GM18873 (cell line): Measurements from ENCODE around the gene SCT.

Experiments
- ATAC-seq: cut with Tn5 transposase; IDR thresholded peaks from one replicate; pipeline ENCODE4 v1.9.1; 2021; ENCODE audit warnings: mild to moderate bottlenecking, moderate library complexity, moderate number of reproducible peaks; ENCODE audit not compliant: unreplicated experiment, low FRiP score

Gene SCT

DNA sequence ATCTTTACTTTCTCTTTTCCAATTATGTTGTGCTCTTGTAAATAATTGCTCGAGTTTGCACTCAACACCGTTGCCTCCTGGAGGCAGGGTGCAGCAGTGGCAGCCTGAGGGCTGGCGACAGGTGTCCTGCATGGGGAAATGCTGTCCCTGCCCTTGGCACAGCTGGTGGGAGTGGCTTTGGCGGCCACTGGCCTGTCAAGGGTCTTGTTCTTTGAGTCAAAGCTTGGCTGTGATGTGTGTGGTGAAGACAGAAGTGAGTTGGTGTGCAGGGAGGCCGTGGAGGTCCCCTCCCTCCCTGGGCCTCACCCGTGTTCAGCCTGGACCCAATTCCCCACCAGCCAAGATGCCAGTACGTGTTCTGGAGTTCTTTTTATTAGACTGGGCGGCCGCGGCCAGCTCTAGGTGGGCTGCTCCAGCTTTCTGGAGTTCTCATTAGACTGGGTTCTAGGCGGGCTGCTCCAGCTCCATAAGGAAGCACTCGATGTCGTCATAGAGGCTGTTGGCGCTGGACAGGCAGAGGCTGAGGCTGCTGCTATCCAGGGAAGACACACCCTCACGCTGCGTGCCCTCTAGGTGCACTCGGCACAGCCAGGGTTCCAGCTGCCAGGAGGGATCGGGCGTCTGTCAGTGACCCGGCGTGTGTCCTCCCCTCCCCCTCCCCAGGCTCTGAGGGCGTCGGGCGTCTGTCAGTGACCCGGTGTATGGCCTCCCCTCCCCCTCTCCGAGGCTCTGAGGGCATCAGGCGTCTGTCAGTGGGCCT, 14.6 kb downstream of the SCT start:
- ATAC-seq: no peak

DNA sequence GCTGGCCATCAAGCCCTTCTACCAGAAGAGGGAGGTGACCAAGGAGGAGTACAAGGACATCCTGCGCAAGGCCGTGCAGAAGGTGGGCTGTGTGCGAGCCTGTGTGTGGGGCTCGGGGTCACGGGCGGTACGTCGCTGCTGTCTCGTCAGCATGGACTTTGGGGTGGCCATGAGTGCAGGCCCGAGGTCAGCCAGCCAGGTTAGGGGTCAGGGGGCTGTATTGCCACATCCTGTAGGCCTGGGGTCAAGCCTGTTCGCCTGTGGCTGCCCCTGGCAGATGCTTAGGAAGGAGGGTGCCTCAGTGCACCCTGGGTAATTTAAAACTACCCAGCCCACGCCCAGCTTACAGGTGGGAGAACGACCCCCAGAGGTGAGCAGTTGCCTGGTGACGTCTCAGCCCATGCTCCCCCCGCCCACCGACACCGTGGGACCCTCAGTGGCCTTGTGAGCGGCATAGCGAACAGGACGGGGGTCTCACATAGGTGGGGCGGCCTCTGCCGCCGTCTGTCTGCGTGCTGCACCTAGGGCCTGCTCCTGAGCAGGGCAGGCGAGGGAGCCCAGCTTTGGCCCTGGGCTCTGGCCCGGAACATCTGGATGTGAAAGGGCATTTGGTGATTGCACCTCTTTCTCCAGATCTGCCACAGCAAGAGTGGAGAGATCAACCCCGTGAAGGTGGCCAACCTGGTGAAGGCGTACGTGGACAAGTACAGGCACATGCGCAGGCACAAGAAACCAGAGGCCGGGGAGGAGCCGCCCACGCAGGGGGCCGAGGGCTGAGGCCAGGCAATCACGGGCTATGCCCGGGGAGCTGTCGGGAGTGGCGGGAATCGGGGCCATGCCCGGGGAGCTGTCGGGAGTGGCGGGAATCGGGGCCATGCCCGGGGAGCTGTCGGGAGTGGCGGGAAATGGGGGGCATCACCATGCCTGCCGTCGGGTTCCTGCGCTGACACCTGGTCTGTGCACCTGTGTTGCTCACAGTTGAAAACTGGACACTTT, 15.7 kb downstream of the SCT start:
- no peak for ATAC-seq

DNA sequence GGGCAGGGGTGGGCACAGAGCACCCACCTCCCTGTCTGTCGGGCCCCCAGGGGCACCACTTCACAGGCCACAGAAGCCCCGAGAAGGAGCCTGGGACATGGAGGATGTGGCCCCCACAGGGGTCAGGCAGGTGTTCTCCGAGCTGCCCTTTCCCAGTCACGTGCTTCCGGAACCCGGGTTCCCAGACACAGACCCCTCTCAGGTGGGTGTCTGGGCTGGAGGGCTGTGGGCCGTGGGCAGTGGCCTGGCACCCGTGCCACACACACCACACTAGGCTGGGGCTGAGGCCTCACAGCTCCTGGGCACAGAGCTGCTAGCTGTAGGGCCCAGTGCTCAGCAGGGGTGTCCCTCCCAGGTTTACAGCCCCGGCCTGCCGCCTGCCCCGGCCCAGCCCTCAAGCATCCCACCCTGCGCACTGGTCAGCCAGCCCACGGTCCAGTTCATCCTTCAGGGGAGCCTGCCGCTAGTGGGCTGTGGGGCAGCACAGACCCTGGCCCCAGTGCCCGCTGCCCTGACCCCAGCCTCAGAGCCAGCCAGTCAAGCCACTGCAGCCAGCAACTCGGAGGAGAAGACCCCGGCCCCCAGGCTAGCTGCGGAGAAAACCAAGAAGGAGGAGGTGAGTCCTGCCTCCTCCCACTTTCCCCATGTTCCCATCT, 16.7 kb downstream of the SCT start:
- no peak for ATAC-seq

DNA sequence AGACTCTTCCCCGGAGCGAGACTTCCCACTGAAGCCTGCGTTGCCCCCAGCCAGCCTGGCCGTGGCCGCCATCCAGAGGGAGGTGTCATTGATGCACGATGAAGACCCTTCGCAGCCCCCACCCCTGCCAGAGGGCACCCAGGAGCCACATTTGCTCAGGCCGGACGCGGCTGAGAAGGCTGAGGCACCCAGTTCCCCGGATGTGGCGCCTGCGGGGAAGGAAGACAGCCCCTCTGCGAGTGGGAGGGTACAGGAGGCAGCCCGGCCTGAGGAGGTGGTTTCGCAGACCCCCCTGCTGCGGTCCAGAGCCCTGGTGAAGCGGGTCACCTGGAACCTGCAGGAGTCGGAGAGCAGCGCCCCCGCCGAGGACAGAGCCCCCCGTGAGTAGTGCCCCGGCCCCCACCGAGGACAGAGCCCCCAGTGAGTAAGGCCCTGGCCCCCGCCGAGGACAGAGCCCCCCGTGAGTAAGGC, 17.6 kb downstream of the SCT start:
- no peak for ATAC-seq

DNA sequence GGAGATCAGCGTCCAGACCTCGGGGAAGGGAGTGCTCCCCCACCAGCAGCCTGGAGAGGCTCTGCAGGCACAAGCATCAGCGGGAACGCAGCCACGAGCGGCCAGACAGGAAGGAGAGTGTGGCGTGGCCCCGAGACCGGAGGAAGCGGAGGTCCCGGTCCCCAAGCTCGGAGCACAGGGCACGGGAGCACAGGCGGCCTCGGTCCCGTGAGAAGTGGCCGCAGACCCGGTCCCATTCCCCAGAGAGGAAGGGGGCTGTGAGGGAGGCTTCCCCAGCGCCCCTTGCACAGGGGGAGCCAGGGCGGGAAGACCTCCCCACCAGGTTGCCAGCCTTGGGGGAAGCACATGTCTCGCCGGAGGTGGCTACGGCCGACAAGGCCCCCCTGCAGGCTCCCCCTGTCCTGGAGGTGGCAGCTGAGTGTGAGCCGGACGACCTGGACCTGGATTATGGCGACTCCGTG, 18.2 kb downstream of the SCT start:
- ATAC-seq: no peak

DNA sequence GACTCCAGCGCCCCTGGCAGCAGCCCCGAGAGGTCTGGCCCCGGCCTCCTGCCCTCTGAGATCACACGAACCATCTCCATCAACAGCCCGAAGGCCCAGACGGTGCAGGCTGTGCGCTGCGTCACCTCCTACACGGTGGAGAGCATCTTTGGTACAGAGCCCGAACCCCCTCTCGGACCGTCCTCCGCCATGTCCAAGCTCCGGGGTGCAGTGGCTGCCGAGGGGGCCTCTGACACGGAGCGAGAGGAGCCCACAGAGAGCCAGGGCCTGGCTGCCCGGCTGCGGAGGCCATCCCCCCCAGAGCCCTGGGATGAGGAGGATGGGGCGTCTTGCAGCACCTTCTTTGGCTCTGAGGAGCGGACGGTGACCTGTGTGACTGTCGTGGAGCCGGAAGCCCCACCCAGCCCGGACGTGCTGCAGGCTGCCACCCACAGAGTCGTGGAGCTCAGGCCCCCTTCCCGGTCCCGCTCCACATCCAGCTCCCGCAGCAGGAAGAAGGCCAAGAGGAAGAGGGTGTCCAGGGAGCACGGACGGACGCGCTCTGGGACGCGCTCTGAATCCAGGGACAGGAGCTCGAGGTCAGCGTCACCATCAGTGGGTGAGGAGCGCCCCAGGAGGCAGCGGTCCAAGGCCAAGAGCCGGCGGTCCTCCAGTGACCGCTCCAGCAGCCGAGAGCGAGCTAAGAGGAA, 18.9 kb downstream of the SCT start:
- ATAC-seq: no peak

DNA sequence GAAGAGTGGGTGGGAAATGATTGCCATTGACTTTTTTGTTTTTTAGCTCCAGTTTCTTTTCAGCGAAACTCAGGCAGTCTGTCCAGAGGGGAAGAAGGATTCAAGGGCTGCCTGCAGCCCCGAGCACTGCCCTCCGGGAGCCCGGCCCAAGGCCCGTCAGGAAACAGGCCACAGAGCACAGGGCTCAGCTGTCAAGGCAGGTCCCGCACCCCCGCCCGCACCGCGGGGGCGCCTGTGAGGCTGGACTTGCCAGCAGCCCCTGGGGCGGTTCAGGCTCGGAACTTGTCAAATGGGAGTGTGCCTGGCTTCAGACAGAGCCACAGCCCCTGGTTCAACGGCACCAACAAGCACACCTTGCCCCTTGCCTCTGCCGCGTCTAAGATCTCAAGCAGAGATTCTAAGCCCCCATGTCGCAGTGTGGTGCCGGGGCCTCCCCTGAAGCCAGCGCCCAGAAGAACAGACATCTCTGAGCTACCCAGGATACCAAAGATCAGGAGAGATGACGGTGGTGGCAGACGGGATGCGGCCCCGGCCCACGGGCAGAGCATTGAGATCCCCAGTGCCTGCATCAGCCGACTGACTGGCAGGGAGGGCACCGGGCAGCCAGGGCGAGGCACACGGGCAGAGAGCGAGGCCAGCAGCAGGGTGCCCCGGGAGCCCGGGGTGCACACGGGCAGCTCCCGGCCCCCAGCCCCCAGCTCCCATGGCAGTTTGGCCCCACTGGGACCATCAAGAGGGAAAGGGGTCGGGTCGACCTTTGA, 19.8 kb downstream of the SCT start:
- no peak for ATAC-seq

DNA sequence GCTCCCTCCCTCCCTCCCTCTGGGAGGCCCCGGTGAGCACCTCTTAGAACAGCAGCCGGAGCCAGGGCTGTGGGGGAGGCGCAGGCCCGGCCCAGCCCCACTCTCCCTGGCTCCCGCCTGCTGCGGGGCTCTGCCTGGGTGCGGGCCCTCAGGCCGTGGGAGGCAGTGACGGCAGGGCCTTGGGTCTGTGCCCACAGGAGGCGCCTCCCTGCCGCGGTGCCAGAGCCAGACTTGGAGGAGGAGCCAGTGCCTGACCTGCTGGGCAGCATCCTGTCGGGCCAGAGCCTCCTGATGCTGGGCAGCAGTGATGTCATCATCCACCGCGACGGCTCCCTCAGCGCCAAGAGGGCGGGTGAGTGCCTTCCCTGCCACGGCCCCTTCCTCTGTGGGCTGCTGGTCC, 20.7 kb downstream of the SCT start:
- no peak for ATAC-seq

DNA sequence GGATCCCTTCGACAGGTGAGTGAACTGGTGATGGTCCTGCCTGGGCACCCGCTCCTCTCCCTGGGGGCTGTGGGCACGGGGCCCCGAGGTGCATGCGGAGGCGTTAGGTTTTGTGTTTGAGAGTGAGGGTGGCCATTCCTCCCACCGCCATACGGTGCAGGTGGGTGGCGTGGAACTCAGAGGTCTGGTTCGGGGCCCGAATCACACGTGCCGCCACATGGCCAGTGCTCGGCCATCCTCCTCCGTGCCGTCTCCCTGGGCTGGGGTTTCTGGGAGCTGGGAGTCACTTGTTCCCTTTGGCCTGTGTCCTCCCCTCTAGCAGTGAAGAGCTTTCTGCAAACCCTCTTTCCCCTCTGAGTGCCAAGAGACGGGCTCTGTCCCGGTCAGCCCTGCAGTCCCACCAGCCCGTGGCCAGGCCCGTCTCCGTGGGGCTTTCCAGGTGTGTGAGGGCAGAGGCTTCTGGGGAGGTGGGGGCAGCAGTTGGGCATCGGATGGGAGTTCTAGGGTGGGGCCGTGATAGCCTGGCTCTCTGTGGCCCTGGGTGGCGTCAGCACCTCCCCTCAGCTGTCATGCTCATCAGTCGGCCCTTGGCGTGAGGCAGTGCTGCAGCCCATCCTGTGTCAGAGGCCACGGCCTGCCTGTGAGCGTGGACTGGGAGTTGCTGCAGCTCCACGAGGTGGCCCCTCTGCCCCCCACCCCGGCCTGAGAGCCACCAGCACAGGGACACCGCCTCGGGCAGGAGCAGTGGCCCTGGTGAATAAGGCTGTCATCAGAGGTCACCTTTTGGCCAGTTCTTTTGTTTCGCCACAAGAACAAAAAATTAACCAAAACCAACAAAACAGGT, 21.5 kb downstream of the SCT start:
- ATAC-seq: no peak

DNA sequence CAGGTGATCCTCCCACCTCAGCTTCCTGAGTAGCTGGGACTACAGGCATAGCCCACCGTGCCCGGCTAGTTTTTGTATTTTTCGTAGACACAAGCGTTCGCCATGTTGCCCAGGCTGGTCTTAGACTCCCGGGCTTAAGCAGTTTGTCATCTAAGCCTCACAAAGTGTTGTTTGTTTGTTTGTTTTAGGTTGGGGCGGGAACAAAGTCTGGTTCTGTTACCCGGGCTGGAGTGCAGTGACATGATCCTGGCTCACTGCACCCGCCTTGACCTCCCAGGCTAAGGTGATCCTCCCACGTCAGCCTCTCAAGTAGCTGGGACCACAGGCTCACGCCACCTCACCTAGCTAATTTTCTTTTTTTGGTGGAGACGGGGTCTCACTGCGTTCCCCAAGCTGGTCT, 23.8 kb downstream of the SCT start:
- ATAC-seq: no peak

DNA sequence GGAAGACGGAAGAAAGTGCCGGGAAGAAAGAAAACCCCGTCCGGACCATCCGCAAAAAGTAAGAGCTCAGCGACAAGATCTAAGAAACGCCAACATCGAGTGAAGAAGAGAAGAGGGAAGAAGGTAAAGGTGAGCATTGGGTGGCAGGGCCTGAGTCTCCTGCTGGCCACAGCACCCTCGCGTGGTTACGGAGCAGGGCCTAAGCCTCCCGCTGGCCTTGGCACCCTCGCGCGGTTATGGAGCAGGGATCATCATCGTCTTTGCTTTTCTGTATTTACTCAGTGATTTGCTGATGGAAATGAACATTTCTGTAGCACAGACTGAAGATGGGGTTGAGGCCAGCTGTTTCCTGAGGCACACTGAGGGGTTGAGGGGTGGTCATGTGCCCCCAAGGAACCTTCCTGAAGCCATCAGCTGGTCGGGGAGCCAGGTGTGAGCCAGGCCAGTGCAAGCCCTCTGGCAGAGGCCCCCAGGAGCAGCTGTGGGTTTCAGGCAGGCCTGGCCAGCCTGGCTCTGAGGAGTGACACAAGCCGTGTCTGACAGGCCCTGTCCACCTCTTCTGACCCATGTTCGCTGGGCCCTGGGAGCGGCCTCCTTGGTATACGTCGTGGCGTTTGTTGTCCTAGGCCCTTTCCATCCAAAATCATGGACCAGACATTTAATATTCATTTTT, 25.3 kb downstream of the SCT start:
- ATAC-seq: no peak

DNA sequence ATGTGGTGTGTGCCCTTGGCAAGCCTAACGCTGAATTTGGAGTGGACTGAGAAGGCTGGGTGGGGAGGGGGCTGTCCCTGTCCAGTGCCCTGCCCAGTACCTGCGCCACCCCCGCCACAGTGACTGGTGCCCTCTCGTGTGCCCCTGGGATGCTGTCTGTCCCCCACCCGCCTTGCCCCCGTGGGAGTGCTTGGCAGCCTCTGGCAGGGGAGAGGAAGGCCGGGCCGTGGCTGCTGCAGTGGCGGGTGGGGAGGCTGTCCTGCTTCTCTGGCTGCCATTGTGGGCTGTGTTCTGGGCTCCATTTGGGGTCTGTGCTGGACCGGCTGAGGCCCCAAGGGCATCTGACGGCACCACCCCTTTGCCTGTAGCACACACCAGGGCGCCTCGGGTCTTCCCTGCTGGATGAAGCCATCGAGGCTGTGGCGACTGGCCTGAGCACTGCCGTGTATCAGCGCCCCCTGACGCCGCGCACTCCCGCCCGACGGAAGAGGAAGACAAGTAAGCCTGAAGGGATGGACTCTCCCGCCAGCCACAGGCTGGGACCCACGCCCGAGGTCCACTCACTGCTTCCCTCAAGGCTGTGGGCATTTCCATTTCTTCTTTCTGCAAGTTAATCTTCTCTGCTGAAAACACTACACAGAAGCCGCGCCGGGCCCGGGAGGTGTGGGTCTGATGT, 28.8 kb downstream of the SCT start:
- no peak for ATAC-seq

DNA sequence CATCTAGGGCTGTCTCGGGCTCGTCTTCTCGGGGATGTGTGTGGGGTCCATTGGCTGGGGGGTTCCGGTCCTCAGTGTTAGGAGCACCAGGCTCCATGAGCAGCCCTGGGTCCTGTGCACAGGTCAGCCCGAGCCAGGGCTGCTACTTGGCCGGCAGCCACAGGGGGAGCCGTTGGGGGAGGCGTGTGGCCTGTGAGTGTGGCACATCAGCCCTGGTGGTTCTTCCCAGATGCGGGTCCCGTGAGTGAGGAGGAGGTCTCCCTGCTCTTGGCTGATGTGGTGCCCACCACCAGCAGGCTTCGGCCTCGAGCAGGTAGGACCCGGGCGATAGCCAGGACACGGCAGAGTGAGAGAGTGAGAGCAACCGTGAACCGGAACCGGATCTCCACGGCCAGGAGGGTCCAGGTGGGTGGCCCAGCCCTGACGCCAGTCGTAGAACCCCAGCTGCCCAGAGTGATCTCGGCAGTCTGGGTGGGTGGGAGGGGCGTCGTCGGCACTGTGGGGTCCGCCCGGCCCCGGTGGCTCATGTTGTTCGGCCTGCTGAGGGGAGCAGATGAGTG, 29.7 kb downstream of the SCT start:
- no peak for ATAC-seq

DNA sequence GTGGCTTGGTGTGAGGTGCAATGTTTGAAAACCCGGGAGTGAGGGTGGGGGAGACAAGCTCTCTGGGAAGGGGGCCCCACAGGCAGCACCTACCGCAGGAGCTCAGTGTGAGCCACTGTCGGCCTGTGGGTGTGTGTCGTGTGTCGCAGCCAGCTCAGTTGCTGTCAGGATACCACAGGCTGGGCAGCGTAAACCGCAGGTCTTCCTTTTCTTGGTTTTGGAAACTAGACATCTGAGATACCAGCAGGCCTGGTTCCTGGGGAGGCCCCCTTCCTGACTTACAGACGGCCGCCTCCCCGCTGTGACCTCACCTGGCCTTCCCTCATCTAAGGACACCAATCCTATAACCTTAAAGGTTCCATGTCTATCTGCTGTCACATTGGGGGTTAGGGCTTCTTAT, 30.6 kb downstream of the SCT start:
- ATAC-seq: no peak

DNA sequence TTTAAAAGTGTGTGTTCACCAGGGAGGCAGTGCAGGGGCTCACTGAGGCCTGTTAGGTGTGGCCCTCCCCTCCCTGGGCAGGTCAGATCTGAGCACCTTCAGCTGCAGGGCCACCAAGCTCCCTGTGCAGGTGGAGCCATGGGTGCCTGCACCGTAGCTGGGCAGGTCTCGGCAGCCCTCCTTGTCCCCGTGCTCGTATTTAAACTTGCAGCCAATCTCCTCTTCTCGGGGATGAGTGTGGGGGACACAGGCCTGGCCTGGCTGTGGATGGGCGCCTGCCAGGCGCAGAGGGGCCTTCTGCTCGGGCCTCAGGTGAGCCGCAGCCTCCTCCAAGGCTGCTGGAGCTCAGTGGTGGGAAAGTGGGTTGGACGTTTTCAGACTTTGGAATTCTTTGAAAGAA, 31.6 kb downstream of the SCT start:
- no peak for ATAC-seq

DNA sequence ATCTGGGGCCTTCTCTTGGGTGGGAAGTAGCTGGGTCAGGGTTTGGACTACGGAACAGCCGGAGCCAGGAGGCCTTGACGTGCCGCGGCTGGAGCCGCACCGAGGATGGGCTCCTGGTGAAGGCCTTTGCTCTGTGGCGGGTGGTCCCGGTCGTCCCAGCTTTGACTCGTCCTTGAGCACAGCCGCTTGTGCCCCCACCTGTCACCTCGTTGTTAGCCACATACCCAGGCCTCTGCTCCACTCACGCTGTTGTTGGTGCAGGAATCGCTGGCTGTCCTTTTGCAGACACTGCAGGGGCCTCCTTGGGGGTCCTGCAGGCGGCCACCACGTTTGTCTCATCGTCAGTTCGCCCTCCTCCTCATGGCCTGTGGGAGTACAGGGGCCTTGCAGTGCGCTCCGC, 33.6 kb downstream of the SCT start:
- no peak for ATAC-seq

DNA sequence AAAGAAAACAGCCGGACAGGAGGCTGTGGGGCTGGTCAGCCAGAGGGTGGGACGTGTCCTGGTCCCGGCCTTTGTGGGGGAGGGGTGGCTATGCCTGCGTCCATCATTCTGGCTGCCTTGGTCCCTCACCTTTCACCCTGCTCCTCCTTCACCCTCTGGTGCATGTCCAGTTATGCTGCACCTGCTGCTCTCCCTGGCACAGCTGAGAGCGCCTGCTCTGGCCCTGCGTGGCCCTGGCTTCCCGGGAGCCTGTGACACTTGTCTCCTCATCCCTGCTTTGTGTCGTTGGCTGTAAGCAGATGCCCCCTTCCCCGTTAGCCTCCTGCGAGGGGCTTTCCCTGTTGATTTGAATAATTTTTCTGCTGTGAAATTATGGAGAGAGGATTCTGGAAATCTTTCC, 34.1 kb downstream of the SCT start:
- ATAC-seq: no peak
